Ovary (tissue), 10 donors: Measurements from ENCODE around the gene ADM. TPM values are rescaled to one million over a fixed set of nuclear protein-coding genes. Genes with fewer than 3 reads are reported as not detected.

Source experiments
- DNase-seq, 5 donors: peaks; one replicate each; pipeline ENCODE4 v3.0.0-alpha.2; 2019 to 2020
- H3K27ac ChIP-seq, 2 donors: fragments of 200-600 bp; one replicate each; pipeline versions ENCODE4 v1.5.1 to v1.8.0; 2019 to 2022
- H3K27me3 ChIP-seq: fragments of 200-600 bp; one replicate; pipeline ENCODE4 v1.8.0; 2022
- H3K36me3 ChIP-seq: fragments of 200-600 bp; sonication (generic); one replicate; pipeline ENCODE4 v1.5.1; 2019
- H3K4me1 ChIP-seq: one replicate; pipeline ENCODE4 v1.8.1; 2013; ENCODE audit warnings: mild to moderate bottlenecking, moderate library complexity; ENCODE audit not compliant: insufficient read depth
- H3K4me3 ChIP-seq: fragments of 200-600 bp; sonication (generic); one replicate; pipeline ENCODE4 v1.5.1; 2017
- H3K9me3 ChIP-seq, 2 donors: fragments of 200-600 bp in 1 of 2; sonication (generic) in 1 of 2; one replicate each; pipeline versions ENCODE4 v1.5.1 to v1.8.1; 2013 to 2019; ENCODE audit warnings: mild to moderate bottlenecking in 1 of 2, moderate library complexity in 1 of 2
- EP300 ChIP-seq: sonication (generic); formaldehyde crosslinking; IDR thresholded peaks from one replicate; pipeline ENCODE4 v1.6.1; 2017; ENCODE audit warnings: antibody characterized with exemption
- POLR2A ChIP-seq: fragments of 450-650 bp; IDR thresholded peaks from one replicate; pipeline ENCODE4 v1.6.1; 2017; ENCODE audit warnings: antibody characterized with exemption, mild to moderate bottlenecking, moderate library complexity
- WGBS, 3 donors: extraction: QIAGEN DNeasy Blood & Tissue Kit in 1 of 3; methylation state at CpG; one replicate each; pipeline versions ENCODE4 v1.1.5 to v1.1.7; 2013 to 2017; 5-methylcytosine and 5-hydroxymethylcytosine counted together
- intact Hi-C, 4 donors: fragments of 100-400 bp; cut with DNase I; formaldehyde crosslinking; loops; one replicate each; pipeline versions ENCODE4 v1.11.0 to v1.15.1; 2022 to 2023
- long read RNA-seq, 3 donors: library from polyadenylated mRNA in 2 of 3; unstranded in 2 of 3; transcript quantifications; one replicate each; pipeline ENCODE4 v2.0.0 and lab custom pipeline, GENCODE V29; 2021 to 2026
- polyA plus RNA-seq, 2 donors: library from polyadenylated mRNA; stranded (reverse); fragments of 200-250 nt in 1 of 2; fragments of 350-450 nt in 1 of 2; fragmentation: Illumina TruSeq in 1 of 2; extraction: RNeasy Lipid Tissue Mini Kit (QIAGEN cat#74804) in 1 of 2; gene quantifications; one replicate each; pipeline ENCODE4 v1.2.3, GENCODE V29; 2013 to 2014
- total RNA-seq, 7 donors: library from RNA; depleted of rRNA in 2 of 7; stranded (reverse); fragments of >200 nt in 2 of 7; fragmentation: NEBNext Ultra II Directional in 3 of 7; extraction: Animal tissue kit (Norgen Biotek cat#: 25700) in 3 of 7; gene quantifications; one replicate each; pipeline versions ENCODE4 v1.1.0 to v1.2.4, GENCODE V29; 2016 to 2023
- TF ChIP-seq, protein P1 (sequence below), 3 donors: fragments of 450-650 bp in 2 of 3; fragments of 200-600 bp in 1 of 3; IDR thresholded peaks; one replicate each; pipeline versions ENCODE4 v1.5.1 to v1.8.0; 2016 to 2022; ENCODE audit warnings: antibody characterized with exemption in 3 of 3, mild to moderate bottlenecking in 1 of 3
- donor health status: DM: no; HTN: no; CAD: no; lungs with moderate emphysema.
- donor health status: DM: no; HTN: no; CAD: no.
- donor health status: Bipolar disorder and iron deficiency.
- donor health status: DM: yes; HTN: yes; CAD: no.
- donor health status: DM: no; HTN: no; CAD: no.
- donor health status: DM: yes; HTN: yes; CAD: no.

The ADM gene, protein sequence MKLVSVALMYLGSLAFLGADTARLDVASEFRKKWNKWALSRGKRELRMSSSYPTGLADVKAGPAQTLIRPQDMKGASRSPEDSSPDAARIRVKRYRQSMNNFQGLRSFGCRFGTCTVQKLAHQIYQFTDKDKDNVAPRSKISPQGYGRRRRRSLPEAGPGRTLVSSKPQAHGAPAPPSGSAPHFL
- total RNA-seq (10 to 100 TPM in 5 of 7 donors, 1 to 10 TPM in 2; 8.2 to 83.8 (median 17.5) TPM), polyA plus RNA-seq (10 to 100 TPM; 33.2 to 47.2 TPM)
- long read RNA-seq, donor 1, transcript ADM-206 (3 exons, 1,889 nt): minor isoform, 10 of 97 reads
- long read RNA-seq, donor 1, transcript ADM-201 (4 exons, 1,885 nt): major isoform, 79 of 97 reads
- long read RNA-seq, donor 1, partial matches to known transcripts: 0 of 97 reads
- long read RNA-seq, donor 1, other reads (novel, unspliced or antisense): 6 of 97 reads
- long read RNA-seq, donor 2, partial matches to known transcripts: 0 of 4 reads
- long read RNA-seq, donor 2, other reads (novel, unspliced or antisense): 0 of 4 reads
- long read RNA-seq, donor 3, transcript ADM-201 (4 exons, 1,885 nt): major isoform, 7 of 9 reads
- long read RNA-seq, donor 3, partial matches to known transcripts: 0 of 9 reads
- long read RNA-seq, donor 3, other reads (novel, unspliced or antisense): 2 of 9 reads

DNA sequence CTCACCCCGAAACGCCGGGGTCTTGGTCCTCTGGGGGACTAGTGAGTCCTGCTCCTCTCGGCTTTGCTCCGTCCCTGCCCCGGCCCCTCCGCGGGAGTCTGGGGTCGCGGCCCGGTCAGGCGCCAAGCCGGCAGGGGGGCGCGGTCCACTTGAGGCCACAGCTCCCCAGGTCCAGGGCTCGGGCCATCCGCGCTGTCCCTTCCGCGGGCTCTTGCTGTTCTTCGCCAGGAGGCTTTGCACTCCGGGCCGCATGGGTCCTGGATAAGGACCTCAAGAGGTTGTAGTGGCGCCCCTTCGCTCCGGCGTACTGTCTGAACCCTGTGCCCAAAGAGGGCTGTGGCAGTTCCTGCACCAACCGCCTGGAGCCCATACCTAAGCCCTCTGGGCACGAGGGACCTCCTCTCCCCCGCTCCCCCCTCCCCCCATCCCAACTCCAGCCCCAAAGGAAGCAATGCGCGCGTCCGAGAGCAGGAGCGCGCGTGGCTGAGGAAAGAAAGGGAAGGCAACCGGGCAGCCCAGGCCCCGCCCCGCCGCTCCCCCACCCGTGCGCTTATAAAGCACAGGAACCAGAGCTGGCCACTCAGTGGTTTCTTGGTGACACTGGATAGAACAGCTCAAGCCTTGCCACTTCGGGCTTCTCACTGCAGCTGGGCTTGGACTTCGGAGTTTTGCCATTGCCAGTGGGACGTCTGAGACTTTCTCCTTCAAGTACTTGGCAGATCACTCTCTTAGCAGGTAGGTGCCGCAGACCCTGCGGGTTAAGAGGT lies at the start of gene ADM:
Gene ADM, plus strand, starts transcription at position 579 of the 767 bp plus-strand sequence. CDS start 628 bp downstream, outside the sequence.
- Histone ChIP-seq H3K27ac (peak within 1 kb of the TSS; percentile 77 to 94), H3K4me1 (peaks cover 10% of the 10 kb centered on the region), H3K9me3 (no peaks in the 10 kb centered on the region), H3K4me3 (peak within 1 kb of the TSS; percentile 70), H3K36me3 (no peaks in the 10 kb centered on the region), H3K27me3 (no peaks in the 10 kb centered on the region)
- TF ChIP-seq, protein P1, sequence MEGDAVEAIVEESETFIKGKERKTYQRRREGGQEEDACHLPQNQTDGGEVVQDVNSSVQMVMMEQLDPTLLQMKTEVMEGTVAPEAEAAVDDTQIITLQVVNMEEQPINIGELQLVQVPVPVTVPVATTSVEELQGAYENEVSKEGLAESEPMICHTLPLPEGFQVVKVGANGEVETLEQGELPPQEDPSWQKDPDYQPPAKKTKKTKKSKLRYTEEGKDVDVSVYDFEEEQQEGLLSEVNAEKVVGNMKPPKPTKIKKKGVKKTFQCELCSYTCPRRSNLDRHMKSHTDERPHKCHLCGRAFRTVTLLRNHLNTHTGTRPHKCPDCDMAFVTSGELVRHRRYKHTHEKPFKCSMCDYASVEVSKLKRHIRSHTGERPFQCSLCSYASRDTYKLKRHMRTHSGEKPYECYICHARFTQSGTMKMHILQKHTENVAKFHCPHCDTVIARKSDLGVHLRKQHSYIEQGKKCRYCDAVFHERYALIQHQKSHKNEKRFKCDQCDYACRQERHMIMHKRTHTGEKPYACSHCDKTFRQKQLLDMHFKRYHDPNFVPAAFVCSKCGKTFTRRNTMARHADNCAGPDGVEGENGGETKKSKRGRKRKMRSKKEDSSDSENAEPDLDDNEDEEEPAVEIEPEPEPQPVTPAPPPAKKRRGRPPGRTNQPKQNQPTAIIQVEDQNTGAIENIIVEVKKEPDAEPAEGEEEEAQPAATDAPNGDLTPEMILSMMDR (IDR thresholded peaks at IDR 0.05): peak; percentile 34 to 73 (median 48)
- TF ChIP-seq POLR2A (peak; percentile 79), EP300 (no peak)
- peak; percentile 89 to 92 (median 91) for DNase-seq
- WGBS, 3 donors: 1 to 2% (median 1%) methylated on average over 39 to 48 of the region's 48 CpGs
- intact Hi-C loops: loop anchor here (5.0 to 10.0 kb wide), 6 partner anchors 97 to 692 kb away; no protein-coding TSS in a partner anchor

DNA sequence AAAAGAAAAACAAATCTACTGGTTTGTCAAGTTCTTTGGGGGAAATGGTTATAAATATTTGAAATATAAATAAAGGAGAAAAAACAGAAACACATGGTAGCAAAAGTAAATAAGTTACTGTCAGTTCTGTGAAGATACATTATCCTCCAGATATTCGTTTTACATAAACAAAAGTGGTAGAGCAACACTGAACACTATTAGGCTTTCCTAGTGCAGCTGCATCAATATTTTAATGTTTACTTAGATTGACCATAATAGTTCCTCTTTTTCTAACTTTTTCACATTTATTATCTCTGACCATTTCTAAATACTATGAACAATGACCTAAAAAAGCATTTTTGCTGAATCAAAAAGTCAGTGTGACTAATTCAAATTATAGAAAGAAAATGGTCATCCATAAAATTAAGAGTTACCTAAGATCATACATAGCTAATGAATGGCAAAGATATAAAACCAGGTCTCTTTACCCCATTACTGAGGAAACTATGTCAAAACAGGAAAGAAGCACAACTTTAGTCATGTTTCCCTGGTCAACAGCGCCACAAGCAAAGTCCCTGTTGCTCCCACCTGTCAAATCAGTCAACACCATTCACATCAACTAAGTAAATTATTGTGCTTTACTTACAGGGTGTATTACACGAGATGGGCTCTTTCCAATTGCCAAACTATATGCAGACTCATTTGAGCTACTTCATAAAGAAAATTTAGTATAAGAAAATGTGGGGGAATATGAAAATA lies 49.3 kb upstream of the ADM start:
- TF ChIP-seq POLR2A (no peak), EP300 (no peak)
- TF ChIP-seq, protein P1 (IDR thresholded peaks at IDR 0.05): no peak
- Histone ChIP-seq H3K36me3 (no peaks in the 10 kb centered on the region), H3K9me3 (no peaks in the 10 kb centered on the region), H3K4me1 (peaks cover 2% of the 10 kb centered on the region), H3K27me3 (no peaks in the 10 kb centered on the region), H3K27ac (no peak overlapping the region), H3K4me3 (no peak overlapping the region)
- 55 to 74% (median 68%) methylated on average over 3 of the region's 3 CpGs for WGBS, 3 donors
- intact Hi-C loops: no loop called here
- DNase-seq: no peak

DNA sequence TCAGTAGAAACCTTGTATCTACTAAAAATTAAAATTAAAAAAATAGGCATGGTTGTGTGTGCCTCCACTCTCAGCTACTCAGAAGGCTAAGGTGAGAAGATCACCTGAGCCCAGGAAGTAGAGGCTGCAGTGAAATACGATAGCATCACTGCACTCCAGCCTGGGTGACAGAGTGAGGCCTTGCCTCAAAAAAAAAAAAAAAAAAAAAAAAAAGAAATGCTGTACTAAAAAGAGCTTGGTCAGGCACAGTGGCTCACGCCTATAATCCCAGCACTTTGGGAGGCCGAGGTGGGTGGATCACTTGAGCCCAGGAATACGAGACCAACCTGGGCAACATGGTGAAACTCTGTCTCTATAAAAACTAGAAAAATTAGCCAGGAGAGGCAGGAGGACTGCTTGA lies 47.4 kb upstream of the ADM start:
- Histone ChIP-seq H3K36me3 (no peaks in the 10 kb centered on the region), H3K4me1 (peaks cover 2% of the 10 kb centered on the region), H3K4me3 (no peak overlapping the region), H3K9me3 (no peaks in the 10 kb centered on the region), H3K27ac (no peak overlapping the region), H3K27me3 (no peaks in the 10 kb centered on the region)
- no peak for TF ChIP-seq EP300
- TF ChIP-seq POLR2A: no peak
- DNase-seq: no peak
- intact Hi-C loops: no loop called here
- WGBS, 3 donors: 93 to 96% (median 96%) methylated on average over 4 of the region's 4 CpGs

DNA sequence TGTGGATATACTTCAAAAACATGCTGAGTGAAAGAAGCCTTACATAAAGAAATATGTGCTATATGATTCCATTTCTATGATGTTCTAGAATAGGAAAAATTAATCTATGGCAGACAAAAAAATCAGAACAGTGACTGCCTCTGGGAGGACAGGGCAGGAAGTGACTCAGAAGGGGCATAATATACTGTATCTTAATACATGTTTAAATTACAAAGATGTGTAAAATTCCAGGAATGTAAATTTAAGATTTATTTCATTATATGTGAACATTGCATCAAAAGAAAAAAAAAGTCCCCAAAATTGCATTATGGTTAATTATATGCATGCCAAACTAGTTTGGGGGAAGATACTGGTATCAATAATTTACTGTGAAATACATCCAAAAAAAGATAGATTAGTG lies 43.1 kb upstream of the ADM start:
- peaks cover 4% of the 10 kb centered on the region for H3K4me1 ChIP-seq
- DNase-seq: no peak
- no peaks in the 10 kb centered on the region for H3K27me3 ChIP-seq
- intact Hi-C loops: no loop called here
- no peak for TF ChIP-seq EP300
- no peak for TF ChIP-seq POLR2A
- TF ChIP-seq, protein P1 (IDR thresholded peaks at IDR 0.05): no peak
- H3K36me3 ChIP-seq: no peaks in the 10 kb centered on the region
- H3K4me3 ChIP-seq: no peak overlapping the region
- no peaks in the 10 kb centered on the region for H3K9me3 ChIP-seq
- H3K27ac ChIP-seq: no peak overlapping the region
